NCI-H2227 (cell line): Measurements from ENCODE around the gene BRD2.

Experiments
- DNase-seq: peaks from one replicate; lab custom pipeline; 2025; ENCODE audit not compliant: unreplicated experiment; lab: John Stamatoyannopoulos, UW

Gene BRD2

DNA sequence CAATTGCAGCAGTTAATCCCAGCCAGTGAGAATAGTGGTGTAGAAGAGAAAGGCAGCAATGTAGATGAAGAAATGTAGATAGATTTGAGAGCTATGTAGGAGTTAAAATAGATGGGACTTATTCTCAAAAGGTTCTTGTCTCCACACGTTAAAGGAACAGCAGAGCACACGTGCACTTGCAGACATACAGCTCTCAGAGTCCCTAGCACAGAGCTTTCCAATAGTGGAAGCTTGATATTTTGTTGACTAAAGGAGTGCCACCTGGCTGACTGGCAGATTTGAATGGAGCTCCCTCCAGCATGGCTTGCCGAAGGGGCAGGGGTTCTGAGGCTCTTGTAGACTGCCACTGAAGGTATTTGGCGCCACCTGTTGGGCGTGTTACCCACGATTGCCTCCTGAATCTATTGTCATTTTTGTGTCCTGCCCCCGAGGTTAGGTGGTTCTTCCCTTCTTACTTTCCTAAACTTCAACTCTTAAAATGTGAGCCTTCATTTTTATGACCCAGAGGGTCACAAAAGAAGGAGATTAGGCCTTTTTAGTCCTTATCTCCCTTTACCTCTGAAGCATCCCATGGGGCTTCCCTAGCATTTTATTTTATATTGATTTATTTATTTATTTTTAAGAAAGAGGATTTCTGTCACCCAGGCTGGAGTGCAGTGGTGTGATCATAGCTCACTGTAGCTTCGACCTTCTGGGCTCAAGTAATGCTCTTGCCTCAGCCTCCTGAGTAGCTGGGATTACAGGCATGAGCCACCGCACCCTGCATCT, 16.4 kb downstream of the BRD2 start:
- peak; percentile 89 for DNase-seq

DNA sequence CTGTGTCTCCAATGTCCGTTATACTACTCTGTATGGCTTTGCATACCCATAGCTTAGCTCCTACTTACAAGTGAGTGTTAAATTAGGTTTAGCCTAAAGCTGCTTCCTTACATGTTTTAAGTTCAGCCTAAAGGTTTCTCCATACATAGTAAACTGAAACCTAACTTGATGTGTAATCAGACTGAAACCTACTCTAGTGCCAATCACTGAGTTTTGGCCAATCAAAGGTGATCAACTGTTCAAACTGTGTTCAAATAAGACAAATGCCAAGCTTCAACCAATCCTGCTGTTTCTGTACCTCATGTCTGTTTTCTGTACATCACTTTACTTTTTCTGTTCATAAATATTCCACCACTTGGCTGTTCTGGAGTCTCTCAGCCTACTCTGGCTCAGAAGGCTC, 21.0 kb downstream of the BRD2 start:
- no peak for DNase-seq

DNA sequence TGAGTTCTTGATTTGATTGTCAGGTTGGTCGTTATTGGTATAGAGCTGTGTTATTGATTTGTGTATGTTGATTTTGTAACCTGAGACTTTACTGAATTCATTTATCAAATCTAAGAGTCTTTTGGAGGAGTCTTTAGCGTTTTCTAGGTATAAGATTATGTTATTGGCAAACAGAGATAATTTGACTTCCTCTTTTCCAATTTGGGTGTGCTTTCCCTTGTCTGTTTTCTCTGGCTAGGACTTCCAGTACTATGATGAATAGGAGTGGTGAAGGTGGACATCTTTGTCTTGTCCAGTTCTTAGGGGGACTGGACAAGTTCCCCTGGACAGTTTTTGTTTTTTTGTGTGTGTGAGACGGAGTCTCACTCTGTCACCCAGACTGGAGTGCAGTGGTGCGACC, 23.6 kb downstream of the BRD2 start:
- no peak for DNase-seq

DNA sequence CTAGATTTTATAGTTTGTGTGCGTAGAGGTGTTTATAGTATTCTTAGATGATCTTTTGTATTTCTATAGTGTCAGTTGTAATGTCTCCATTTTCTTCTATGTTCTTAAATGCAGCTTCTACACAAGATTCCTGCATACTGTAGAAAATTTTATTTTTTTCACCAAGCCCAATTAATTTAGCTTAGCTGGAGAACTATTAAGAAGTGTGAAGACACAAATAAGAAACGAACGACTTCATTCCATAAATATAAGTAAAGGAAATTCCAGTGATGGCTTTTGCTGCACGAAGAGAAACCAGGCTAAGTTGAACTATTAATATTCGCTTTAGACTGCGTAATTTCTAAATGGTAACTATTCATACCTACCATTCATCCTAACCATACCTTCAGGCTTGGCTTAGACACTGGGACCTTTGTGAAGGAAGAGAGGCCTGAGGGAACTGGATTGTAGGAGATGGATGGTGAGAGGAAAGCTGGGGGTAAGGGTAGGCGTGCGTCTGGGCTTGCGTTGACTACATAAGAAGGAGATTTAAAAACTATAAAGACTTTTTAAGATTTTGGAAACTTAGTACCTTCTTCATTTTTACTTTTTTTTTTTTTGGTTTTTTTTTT, 25.1 kb downstream of the BRD2 start:
- no peak for DNase-seq

DNA sequence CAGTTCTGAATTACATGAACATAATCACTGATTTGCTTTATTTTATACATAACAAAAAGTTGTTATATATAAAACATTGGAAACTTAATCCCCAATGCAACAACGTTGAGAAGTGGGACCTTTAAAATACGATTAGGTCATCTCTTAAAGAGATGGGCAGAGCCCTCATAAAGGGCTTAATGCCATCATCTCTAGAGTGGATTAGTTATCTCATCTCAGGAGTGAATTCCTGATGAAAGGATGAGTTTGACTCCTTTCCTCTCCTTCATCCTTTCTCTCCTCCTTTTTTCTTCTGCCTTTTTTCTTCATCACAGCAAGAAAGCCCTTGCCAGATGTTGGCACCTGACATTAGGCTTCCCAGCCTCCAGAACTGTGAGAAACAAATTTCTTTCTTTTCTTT, 27.1 kb downstream of the BRD2 start:
- DNase-seq = no peak

DNA sequence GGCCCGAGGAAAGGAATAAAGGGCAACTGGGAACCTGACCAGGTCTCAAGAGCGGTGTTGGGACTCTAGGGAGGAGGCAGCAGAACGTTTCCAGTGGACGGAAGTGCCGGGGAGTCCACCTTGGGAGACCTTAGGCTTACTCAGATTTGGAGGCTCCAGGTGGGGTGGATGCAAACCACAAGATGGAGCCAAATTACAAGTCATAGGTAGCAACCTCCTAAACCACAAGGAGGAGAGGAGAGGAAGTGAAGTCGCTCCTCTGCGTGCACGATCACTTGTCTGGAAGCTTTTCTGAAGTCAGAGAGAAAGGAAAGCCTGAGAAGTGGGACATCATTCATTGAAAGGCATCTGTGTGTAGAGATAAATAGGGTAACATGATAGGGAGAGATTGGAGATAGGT, 31.7 kb downstream of the BRD2 start:
- peak; percentile 9 for DNase-seq

DNA sequence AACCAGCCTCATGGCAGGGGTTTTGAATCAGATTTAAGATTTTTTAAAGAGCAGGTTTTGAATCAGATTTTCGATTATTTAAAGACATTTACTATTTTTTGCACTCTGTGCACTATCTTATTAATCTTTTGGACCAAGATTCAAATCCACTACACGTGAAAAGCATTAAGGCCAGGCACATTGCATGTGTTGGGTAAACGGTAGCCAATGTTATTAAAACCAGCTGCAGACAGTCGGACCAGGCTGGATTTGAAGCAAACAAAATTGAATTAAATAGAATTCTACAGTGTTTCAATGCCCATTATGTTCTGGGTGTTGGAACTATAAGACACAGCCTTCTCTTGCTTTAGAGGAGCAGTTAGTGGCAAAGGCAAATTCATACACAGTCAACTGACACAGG, 33.3 kb downstream of the BRD2 start:
- no peak for DNase-seq

DNA sequence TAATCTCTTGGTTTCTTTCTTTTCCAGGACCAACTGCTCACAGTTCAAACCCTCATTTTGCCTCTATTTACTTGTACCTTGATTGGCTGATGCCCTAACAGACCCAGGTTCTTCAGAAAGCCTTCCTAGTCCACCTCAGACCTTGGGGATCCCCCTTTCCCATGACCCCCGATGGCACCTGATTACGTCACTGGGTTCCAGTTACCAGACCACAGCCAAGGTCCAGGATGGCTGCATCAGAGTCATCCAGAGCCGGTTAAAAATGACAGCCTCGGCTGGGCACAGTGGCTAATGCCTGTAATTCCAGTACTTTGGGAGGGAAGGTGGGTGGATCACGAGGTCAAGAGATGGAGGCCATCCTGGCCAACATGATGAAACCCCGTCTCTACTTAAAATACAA, 36.5 kb downstream of the BRD2 start:
- no peak for DNase-seq

DNA sequence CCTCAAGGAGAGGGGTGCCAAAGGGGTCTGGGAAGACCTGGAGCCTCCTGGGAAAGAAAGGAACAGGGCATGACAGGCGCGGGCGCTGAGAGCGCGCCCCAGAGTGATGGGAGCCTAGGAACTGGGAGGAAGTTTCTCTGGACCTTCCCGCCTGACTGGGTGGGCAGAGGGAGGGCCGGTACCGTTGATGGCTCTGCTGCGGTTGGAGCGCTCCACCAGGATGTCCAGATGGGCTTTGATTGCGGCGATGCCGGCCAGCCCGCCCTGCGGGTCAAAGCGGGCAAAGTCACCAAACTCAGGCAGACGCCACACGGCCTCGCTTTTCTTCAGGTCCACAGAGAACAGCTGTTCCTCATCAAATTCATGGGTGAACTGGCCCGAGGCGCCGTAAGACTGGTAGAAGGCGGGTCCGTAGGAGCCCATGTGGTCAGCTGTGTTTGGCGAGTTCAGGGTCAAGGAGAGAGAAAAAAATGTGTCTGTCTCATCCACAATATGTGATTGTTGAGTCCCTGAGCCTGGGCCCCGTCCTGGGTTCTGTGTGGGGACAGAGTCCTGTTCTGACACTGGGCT, 39.5 kb downstream of the BRD2 start:
- no peak for DNase-seq

DNA sequence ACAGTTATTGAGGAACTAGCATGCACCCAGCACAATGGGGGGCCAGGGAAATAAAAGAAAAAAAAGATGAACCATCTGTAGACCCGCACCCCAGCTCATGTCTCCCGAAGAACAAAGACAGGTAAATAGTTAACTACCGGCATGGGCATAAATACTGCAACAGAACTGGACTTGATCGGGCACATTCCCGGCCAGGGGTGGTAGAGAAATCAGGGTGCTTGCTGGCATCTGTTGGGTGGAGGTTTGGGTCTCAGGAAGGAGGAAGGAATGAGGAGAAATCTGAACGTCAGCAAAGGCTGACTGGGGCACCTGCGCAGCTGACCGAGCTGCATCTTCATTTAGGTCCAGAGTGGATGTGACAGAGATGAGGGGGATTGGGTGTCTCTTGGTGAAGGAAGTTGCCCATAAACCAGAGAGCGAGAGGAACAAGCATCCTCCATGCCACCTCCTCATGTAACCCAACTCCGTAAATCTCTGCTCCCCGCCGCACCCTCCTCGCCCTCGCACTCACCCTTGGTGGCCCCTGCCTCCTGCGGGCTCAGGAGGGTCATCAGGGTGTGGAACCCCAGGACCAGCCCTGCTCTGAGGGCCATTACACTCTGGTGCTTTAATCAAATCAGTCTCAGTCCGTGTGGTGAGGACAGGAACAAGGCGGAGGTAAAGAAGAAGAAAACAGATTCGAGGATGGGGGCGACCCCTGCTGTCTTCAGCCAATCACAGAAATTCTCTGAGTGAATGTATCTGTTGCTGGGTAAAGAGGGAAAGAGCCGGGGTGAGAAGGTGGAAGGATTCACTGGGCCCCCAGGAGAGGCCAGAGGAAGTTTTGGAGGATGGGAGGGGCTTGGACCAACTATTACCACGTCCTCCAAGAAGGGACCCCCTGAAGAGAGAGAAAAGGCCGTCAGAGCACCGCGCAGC, 40.8 kb downstream of the BRD2 start, which contains the start of gene HLA-DOA:
HLA-DOA (minus strand) TSS at position 648 of the 918 bp plus-strand sequence.
- peak; percentile 55 for DNase-seq

DNA sequence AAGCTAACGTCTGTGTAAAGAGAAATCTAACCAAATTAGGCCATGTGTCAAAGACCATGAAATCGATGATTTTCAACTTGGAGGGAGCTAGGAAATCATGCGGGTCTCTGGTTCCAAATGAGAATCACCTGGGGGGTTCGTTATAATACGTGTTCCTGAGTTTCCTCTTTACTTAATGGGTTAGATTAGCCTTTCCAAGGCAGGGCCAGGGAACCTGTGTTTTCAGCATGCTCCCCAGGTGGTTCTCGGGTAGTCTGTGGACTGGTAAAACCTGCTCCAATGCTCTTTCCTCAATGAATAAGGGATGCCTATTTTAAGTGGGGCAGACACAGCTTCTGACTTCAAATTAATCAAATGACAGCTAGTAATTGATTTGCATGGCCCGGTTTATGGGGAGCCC, 42.0 kb downstream of the BRD2 start:
- no peak for DNase-seq

DNA sequence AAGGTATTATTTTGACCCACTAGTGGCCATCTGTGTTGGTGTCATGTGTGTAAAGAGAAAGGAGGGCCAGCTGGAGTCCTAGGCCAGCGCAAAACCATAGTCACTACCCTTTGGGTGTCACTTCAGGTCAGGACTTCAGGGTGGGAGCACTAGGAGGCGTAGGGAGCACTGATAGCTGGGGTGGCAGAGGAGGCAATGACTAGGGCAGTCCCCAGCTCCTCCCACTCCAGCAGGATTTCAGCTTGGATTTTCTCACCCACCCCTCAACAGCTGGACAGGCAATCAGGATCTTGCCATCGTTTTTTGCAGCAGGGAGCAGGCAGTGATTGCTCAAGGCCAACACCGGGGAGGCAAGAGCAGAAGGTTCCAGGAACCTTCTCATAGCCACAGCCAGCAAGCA, 45.2 kb downstream of the BRD2 start:
- no peak for DNase-seq

DNA sequence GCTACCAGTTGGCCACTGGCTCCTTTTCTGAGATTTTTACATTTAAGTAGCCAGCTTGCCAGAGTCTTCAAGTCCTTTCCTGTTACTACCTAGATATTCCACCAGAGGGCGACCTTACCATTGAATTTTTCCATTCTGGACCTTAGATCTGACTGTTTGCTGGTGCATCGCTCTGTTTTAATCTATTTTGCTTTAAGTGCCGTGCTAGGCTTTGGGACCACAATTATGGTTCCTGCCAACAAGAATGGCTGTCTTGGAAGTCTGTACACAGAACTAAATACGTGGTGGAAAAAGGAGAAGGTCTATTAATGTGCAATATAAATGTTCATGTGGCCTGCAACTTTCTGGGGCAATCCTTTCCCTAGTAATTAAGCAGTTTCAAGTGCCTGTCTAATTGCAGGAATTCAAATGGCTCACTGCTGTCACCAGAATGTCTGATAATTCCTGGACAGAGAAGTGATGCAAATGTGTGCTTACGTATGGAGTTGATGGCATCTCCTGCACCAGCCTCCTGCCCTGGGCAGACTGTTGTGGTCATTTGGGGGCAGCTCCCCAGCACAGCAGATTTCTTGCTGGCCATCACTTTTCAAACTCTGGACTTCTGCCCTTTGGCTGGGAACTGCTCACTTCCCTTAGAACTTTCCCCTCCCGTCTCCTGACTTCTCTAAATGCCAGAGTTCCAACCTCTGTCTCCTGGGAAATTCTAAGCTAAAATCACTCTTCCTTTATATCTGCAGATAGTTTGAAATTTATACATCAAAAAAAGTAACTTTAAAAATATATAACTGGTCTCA, 46.6 kb downstream of the BRD2 start:
- peak; percentile 82 for DNase-seq

DNA sequence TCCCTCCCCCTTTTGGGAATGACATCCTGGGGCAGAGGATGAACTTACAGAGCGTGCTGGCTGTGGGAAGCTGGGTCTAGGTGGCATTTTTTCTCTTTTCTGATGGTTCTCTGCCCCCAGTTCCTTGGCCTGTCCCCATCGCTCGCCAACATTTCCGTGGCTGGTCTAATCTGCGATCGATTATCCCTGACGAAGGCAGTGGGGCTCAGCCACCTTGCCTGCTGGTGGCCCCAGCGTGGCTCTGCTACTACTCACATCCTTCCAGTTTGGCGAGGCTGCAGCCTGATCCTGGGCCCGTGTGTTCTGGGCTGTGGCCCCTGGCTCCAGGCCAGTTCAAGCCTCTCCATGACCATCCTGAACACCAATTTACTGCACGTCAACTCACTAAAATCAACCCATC, 47.4 kb downstream of the BRD2 start:
- DNase-seq = no peak

DNA sequence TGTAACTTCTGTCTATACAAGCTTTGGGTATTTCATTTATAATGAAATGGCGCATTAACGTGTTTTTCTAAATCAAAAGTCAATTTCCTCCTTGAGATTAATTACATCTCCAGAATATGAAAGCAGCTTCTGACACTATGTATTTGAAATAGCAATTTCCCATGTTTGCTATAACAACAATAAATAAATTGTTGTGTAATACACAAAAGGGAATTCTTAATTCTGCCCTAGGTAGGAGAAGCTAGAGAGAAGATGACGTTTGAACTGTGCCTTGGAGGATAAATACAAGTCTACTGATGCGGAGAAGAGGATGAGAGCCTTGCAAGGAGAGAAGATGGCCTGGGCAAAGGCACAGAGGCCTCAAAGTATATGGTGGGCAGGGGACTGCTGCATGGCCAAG, 48.6 kb downstream of the BRD2 start:
- no peak for DNase-seq

DNA sequence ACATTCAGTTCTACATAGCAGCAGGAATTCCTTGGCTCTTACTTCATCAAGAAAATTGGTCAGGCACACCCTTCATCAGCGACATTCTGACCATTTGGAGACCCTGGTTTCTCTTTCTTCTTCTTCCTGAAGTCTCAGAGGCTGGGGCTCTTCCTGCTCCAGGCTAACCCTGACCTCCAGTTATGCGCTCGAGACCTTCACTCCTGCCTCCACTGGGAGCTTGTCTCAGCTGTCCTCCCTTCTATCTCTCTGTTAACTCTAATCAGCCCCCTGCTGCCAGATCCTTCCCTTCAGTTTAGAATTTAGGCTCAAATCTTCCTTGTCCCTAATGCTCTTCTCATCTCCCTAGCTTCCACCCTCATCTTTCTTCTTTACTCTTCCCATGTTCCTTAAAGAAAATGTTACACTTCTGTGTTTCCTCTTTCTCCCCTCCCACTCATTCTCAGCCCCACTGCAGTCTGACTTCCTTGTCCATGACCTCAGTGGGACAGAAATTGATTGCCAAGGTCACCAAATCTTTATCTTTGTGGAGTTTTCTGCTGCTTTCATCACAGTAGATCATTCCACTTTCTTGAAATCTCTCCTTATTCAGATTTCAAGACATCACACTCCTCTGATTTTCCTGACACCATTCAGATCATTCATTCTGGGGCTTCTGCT, 49.4 kb downstream of the BRD2 start:
- no peak for DNase-seq

DNA sequence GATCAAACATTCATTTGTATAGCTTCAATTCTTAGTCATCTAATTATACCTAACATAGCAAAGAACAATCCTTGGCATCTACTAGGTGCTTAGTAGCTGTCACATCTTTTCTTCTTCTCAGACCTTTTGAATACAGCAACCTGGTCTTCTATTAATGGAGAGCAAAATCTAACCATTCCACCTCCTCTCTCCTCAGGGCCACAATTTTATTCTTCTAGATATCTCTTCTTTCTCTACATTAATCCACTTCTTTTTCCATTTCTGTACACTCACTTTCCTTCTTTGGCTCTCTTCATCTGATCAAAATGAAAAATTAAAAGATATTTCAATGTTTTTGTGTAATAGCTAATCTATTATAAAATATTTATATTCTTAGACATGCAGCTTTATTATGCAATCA, 50.0 kb downstream of the BRD2 start:
- no peak for DNase-seq

DNA sequence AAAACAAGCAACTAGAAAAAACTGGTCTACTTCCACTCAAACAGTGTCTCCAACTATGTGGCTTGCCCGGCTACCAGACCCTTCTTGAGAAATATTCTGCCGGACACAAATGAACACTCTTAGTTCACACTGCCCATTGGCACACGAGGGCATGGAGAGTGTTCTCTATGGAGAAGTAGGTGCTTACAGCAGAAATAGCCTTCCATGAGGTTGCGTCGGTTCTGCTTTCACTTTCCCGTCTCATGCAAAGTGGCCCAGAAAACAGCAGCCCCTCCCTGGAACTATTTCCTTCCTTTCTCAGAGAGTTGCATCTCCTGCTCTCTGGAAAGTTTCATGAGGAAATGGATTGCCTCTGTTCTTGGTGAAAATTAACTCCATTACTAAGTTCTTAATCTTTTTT, 50.5 kb downstream of the BRD2 start:
- no peak for DNase-seq

DNA sequence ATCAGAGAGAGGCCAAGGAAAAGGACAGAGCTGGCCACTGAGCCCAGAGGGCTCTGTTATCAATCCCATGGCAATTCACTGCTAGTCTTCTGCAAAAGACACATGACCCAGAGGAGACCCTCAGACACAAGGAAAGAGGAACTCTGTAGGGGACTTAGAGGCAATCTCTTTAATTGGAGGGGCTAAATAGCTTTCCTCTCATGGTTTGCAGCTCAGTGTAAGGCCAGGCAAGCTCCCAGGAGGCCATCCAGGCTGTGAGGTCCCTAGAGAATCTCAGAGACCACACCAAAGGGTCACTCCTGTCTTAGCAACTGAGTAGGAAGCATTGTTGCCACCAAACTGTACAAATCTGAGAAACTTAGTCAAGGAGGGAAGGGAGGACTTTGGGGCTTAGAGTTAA, 51.0 kb downstream of the BRD2 start:
- DNase-seq = no peak

DNA sequence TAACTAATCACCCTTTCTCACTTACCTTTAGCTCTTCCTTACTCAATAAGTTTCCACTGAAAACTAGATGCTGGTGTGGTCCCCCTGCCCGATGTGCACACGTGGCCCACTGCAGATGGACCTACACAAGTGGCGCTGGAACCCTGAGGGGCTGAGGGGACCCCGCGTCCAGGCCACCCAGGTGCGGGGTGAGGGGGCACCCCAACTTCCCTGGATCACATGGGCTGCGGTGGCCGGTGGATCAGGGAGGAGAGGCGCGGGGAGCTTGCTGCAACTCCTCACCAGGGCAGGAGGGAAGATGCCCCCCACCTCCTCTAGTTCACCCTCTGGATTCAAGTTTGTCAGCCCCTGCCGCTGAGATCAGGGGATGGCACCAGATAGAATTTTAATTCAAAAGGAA, 53.5 kb downstream of the BRD2 start:
- no peak for DNase-seq
